ENCODE results near the gene STX19.
"Not testable (repeated sequence)": the region's sequence is repeated elsewhere in the genome, so short reads cannot be mapped to it uniquely, and the experiment has no call there.

Gene STX19

GRCh38 chr3:94028093-94028837 lies at the start of gene STX19:
TSS of gene STX19 (minus strand) at chr3:94028597. CDS start at chr3:94015269, 13,328 bp downstream.
- DNase-seq: no peak

GRCh38 chr3:94076055-94076454 lies 47.7 kb upstream of the STX19 start:
- no peak for DNase-seq

DNA sequence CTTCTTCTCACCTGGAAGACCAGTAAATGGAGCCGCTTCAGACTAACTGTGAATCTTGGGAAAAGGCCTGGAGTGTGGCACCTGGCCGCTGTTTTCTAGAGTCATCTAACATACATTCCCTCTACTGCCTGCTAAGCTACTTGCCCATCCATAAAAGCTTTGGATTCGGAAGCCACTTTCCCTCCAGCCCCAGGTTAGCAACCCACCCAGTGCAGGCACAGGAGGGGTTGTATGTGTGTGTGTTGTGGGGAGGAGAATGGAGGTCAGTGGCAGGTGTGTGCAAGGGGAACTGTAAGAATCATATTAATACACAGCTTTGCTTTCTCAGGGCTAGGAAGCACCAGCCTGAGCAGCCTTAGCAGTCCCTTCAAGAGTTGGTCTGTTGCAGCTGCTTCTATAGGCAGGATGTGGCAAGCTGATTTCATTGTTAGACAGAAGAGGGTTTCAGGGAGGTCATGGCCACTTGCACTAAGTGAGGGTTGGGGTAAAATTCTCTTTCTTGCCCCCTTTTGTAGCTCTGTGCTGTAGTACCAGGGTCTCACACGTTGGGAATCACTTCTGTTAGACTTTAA lies 43.4 kb upstream of the STX19 start:
- no peak for DNase-seq

DNA sequence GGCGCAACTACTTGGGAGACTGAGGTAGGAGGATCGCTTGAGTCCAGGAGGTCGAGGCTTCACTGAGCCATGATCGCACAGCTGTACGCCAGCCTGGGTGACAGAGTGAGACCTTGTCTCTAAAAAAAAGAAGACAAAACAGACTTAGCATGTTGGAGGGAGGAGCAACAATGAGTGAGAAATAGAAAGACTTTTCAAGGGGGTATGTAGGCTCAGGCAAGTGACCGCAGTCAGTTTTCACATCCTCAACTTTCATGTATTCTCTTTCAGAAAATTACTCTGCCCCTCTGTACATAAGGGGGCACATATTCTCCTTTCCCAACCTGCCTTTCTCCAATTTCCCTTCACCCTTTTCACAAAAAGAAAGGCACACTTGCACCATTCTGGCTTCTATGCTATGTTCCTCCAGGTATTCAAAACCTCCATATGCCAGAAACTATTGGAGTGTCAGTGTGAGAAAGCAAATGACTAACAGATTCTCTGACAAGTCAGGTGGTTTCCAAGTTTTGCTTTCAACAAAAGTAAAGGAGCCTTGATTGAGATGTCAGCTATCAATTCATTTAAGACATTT lies 42.0 kb upstream of the STX19 start:
- no peak for DNase-seq

- DNase-seq: peak in 1 of 51 donors; percentile 12
These were observed 40.9 kb upstream of the STX19 start for GRCh38 chr3:94069194-94069813.

- DNase-seq: no peak
These were observed 38.4 kb upstream of the STX19 start for GRCh38 chr3:94066506-94067500.

DNA sequence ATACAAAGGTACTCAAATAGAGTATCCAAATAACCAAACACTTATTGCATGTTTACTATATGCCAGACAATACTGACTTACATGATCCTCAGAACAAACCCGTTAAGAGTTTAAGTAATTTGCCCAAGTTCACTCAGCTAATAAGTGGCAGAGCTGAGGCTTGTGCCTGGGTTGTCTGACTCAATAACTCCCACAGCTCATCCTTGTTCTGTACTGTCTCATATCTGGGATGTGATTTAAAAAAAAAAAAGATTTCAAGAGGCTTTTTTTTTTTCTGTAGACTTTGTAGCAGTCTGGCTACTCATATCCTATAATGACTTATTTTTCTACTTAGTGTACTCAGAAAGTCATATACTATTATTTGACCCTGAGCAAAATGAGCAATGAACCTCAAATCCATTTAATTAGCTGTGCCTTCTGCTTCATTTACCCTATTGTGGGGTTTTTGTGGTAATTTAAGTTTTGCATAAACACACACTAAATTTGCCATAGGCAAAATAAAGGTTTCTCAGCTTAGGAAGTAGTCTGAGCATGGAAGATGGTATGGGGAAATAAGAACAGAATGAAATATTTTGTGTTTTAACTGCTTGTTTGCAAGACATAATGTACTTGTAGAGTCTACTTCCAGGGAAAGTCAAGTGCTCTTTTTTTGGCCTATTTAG lies 37.6 kb upstream of the STX19 start:
- no peak for DNase-seq

GRCh38 chr3:94065122-94065521 lies 36.7 kb upstream of the STX19 start:
- no peak for DNase-seq

DNA sequence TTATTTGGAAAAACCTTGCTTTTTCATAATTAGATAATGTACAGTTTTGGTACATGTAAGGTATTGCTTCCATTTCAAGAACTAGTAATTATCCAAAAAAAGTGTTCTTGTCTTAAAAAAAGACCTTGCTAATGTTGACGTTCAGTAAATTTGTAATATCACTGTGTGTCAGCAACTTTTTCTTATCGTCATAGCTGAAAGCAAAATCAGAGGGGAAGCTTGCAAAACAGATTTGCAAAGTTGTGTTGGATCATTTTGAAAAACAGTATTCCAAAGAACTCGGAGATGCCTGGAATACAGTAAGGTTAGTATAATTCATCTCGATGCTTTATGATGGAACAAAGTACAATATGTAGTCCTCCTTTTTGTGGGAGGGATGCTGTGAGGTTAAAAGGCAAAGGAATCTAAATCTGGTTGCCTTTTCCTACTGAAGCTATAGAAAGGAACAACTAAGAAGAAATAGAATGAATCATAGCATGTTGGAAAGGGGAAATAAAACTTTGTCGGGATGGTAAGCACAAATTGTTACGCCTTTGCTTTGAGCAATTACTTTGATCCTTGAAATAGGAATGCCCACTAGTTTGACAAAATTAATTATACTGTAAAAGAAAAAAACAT lies 36.0 kb upstream of the STX19 start:
- no peak for DNase-seq

GRCh38 chr3:94063496-94064119 lies 35.2 kb upstream of the STX19 start:
- DNase-seq: no peak

DNA sequence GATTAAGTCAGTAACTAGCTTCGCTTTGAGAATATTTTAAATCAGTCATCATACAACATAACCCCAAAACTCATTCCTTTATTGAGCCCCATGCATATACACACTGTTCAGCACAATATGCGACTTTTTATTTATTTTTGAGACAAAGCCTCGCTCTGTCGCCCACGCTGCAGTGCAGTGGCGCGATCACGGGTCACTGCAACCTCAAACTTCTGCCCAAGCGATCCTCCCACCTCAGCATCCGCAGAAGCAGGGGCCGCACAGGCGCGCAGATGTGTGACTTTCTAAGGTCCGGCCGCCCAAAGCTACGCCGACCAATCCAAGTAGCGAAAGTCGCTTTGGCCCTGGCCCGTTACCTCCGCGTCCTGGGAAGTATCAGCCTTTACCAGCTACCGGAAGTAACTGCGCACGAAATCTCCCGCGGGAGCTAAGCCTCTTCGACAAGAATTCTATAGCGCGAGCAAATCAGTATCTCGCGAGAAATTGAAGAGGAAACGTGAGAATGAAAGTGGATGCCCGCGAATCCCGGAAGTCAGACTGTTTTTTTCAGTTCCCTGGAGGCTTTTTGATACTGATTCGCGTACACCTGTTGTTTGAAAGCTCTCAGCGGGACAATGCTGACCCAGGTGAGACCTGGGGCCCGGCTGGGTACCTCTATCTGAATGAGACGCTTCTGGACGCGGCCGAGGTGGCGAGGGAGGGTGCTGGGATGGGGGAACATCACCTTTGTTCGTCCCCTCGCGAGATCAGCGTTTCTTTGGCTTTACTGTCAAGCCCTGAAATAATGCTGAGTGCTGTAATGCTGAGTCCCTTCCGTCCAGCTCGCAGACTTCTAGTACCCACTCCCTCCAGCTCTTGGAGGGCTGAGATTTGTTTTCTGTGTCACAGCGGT lies 34.4 kb upstream of the STX19 start, which contains the start of the genes DHFR2 and NSUN3:
TSS of gene DHFR2 (minus strand) at position 404 of the 892 bp plus-strand sequence. CDS start 1,405 bp downstream, outside the sequence.
TSS of gene NSUN3 (plus strand) at position 549 of the 892 bp plus-strand sequence. CDS start at position 615, 66 bp downstream.
- DNase-seq: peak; percentile 32 to 91 (median 75)

DNA sequence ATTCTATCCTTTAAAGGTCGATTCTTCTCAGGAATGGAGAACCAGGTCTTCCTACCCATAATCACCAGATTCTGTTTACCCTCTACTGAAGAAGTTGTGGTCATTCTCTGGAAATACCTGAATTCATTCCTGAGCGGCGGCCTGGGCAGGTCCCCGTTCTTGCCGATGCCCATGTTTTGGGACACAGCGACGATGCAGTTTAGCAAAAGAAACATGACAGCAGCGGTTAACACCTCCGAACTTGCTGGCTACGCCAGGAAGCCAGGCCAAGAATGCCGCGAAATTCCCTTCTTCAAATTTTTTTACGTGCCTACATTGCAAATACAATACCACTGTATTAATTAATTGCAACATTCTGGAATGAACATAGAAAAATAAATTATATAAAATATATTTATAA lies 32.9 kb upstream of the STX19 start:
- DNase-seq: no peak

DNA sequence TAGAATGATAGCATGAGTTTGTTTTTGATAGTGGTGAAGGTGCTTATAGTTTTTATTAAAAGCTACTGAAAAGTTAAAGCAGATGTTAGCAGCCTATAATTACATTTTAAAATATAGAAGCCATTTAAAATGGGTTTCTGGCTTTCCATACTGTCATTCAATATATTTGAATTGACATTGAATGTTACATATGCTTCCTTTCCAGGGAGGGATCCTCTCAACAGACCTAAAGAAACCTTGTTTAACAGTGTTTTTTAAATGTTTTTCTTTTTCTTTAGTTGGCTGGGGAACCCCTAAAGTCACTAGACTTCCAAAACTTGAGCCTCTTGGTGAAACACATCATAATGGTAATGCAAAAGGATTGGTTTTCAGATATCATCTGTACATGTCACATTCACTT lies 22.1 kb upstream of the STX19 start:
- no peak for DNase-seq

- DNase-seq: no peak
These were observed 20.9 kb upstream of the STX19 start for GRCh38 chr3:94049267-94049666.

DNA sequence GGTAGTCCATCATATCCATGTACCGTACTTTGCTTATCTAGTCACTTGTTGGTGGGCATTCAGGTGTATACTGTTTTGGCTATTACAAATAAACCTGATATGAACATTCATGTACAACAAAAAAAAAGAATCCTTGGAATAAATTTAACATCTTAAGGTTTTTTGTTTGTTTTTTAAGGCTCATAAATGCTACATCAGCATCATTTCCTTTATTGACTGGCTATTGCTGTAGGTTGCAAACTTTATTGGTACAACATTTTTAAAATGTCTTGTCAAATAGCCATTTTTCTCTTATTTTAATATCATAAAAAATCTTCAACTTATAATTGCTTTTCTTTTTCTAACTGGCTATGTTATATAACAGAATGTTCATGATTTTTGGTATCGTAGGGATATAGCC lies 18.1 kb upstream of the STX19 start:
- no peak for DNase-seq

GRCh38 chr3:94044100-94044936 lies 15.9 kb upstream of the STX19 start:
- not testable (repeated sequence) for DNase-seq

GRCh38 chr3:94043285-94043684 lies 14.9 kb upstream of the STX19 start:
- no peak for DNase-seq
